SH-SY5Y (cell line): ENCODE results near the gene PHLPP1.

Source experiments
- GATA2 ChIP-seq: IDR thresholded peaks from 2 replicates; pipeline ENCODE4 v1.6.1; 2011; ENCODE audit warnings: mild to moderate bottlenecking, low read depth, low read length
- GATA3 ChIP-seq: IDR thresholded peaks from 2 replicates; pipeline ENCODE4 v1.6.1; 2011; ENCODE audit warnings: low read depth, mild to moderate bottlenecking, low read length, moderate library complexity

DNA sequence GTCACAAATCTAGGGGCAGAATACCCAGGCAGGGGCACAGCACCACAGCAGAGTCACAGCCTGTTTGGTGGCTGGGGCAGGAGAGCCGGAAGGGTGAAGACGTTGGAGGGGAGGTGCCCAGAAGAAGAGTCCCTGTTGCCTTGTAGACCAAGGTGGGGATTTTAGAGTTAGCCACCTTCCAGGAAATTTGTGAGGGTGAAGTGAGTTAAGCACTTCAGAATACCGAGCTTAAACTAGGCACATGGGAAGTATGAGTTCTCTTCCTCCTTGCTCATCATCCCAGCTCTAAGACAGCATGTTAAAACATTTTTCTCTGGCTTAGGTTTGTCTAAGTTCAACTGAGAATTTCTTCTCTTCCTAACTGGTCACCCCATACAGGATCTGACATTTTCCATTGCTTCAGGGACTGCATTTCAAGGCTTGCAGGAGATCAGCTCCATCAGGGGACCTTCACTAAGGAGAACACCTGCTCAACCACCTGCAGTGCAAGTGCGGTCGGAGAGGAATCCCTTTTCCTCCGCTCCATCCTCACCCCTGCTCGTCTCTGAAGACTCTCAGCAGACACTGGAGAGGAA lies 26.5 kb upstream of the PHLPP1 start:
- TF ChIP-seq GATA3 (no peak), GATA2 (no peak)
